Small intestine (tissue), 7 donors: ENCODE results near the gene SRGAP3. TPM values are rescaled to one million over a fixed set of nuclear protein-coding genes. Genes with fewer than 3 reads are reported as not detected.

Experiments used
- DNase-seq, 2 donors: peaks; one replicate each; pipeline versions ENCODE4 v3.0.0 to v3.0.0-alpha.2; 2013
- FAIRE-seq: peaks from 2 replicates; lab custom pipeline; 2012; peaks lifted over from hg19 to GRCh38; lab: Jason Lieb, UNC
- H3K27ac ChIP-seq, 3 donors: one replicate each; pipeline ENCODE4 v1.5.1; 2013; ENCODE audit warnings: low read length in 2 of 3, mild to moderate bottlenecking in 2 of 3, control low read depth in 1 of 3, inconsistent platforms in 1 of 3, low read depth in 1 of 3, moderate library complexity in 1 of 3
- H3K27me3 ChIP-seq, 3 donors: one replicate each; pipeline ENCODE4 v1.6.1; 2013; ENCODE audit warnings: low read length in 3 of 3, inconsistent platforms in 1 of 3; ENCODE audit not compliant: control insufficient read depth in 3 of 3, insufficient read depth in 3 of 3
- H3K36me3 ChIP-seq, 3 donors: one replicate each; pipeline ENCODE4 v1.6.1; 2013; ENCODE audit warnings: low read length in 3 of 3, inconsistent platforms in 1 of 3, low read depth in 1 of 3, mild to moderate bottlenecking in 1 of 3, moderate library complexity in 1 of 3; ENCODE audit not compliant: control insufficient read depth in 3 of 3, insufficient read depth in 2 of 3
- H3K4me1 ChIP-seq, 3 donors: one replicate each; pipeline ENCODE4 v1.6.1; 2013; ENCODE audit warnings: low read length in 2 of 3, inconsistent platforms in 1 of 3, low read depth in 1 of 3, mild to moderate bottlenecking in 1 of 3, moderate library complexity in 1 of 3; ENCODE audit not compliant: control insufficient read depth in 3 of 3, insufficient read depth in 2 of 3
- H3K4me3 ChIP-seq, 3 donors: one replicate each; pipeline ENCODE4 v1.5.1; 2013; ENCODE audit warnings: low read length in 3 of 3, control low read depth in 1 of 3, inconsistent platforms in 1 of 3, low read depth in 1 of 3, mild to moderate bottlenecking in 1 of 3, moderate library complexity in 1 of 3
- H3K9me3 ChIP-seq, 2 donors: one replicate each; pipeline ENCODE4 v1.6.1; 2013; ENCODE audit warnings: low read depth in 1 of 2, low read length in 1 of 2; ENCODE audit not compliant: control insufficient read depth in 2 of 2, insufficient read depth in 1 of 2
- WGBS, 3 donors: extraction: QIAGEN DNeasy Blood & Tissue Kit; methylation state at CpG; one replicate each; pipeline ENCODE4 v1.1.7; 2013; 5-methylcytosine and 5-hydroxymethylcytosine counted together
- polyA plus RNA-seq, 4 donors: library from polyadenylated mRNA; stranded (reverse) in 3 of 4; unstranded in 1 of 4; fragments of 200-250 nt in 3 of 4; fragments of 120-200 nt in 1 of 4; gene quantifications; one replicate each; pipeline versions ENCODE4 v1.2.1 to v1.2.3, GENCODE V29; 2013
- donor health status: healthy with polysubstance abuse.
- donor health status: control.
- donor health status: control.
- donor health status: Bipolar disorder and iron deficiency.
- donor health status: healthy.

Gene SRGAP3
- polyA plus RNA-seq, 4 donors = 0.22 to 2.7 (median 1.2) TPM

GRCh38 chr3:9250236-9250635 lies 790 bp upstream of the SRGAP3 start:
- no peak overlapping the region for H3K4me3 ChIP-seq
- FAIRE-seq (no peak), DNase-seq (no peak)
- 59 to 71% (median 70%) methylated on average over 4 of the region's 4 CpGs for WGBS, 3 donors
- no peak overlapping the region for H3K27ac ChIP-seq
- no peaks in the 10 kb centered on the region for H3K9me3 ChIP-seq
- no peaks in the 10 kb centered on the region for H3K36me3 ChIP-seq
- H3K27me3 ChIP-seq = no peaks in the 10 kb centered on the region
- peaks cover 0 to 8% (median 5%) of the 10 kb centered on the region in 3 donors for H3K4me1 ChIP-seq

DNA sequence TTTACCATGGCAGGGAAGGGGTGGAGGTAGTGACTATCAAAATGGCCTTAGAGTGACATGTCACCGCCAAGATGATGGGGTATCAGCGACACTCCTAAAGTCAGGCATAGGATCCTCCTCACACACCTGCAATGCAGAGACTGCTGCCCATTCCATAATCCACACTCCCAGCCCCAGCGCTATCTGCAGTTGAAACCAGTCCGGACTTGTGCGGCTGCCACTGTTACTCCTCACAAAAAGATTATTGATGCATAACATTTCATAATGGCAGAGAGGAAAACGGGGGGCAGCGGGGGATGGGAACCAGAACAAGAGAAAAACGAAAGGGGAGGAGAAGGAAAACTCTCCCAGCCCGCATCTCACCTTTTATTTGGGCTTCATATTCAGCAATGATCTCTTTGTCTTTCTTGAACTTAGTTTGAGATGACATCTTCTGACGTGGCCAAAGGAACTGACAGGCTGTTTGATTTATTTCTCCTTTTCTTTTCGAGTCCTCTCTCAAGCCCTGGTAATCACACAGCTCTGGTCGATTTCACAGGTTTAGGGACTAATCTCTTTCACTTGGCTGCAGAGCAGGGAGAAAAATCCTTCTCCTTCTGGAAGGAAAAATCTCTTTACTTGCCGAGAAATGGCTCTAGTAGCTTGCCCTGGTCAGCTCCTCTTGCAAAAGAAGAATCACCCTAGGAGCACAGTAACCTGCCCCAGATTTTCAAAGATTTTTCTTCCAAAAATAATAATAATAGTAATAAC lies 749 bp downstream of the SRGAP3 start:
- DNase-seq (peak; percentile 27 to 46), FAIRE-seq (no peak)
- peaks cover 0 to 8% (median 5%) of the 10 kb centered on the region in 3 donors for H3K4me1 ChIP-seq
- H3K27ac ChIP-seq = peak overlapping the region in 1 of 3 donors; percentile 29
- no peaks in the 10 kb centered on the region for H3K9me3 ChIP-seq
- H3K4me3 ChIP-seq = peak overlapping the region; percentile 13 to 62 (median 47)
- 2 to 13% (median 8%) methylated on average over 13 of the region's 13 CpGs for WGBS, 3 donors
- no peaks in the 10 kb centered on the region for H3K27me3 ChIP-seq
- H3K36me3 ChIP-seq = no peaks in the 10 kb centered on the region

DNA sequence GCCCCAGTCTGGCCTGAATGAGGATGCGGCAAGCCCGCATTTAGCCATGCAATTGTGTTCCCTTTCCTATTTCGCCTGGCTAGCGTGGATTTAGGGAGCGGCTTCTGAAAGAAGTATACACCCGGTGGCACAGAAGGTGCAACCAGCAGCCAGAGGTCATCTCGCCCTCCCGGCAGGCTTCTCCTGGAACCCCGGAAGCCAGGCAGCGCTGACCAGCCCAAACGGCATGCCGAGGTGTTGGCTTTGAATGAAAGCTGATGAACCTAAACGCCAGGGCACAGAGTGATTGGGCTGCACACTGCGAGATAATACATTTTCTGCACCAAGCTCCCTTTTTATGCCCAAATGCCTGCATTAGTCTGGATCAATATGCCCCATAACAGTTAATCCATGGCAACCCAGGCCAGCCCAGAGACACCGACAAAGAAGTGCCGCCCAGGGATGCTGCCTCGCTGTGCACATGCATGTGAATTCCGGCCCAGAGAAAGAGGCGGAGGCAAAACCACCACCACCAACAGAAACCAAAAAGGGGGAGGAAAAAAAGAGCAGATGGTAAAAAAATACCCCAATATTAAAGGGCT lies 1.4 kb downstream of the SRGAP3 start:
- Histone ChIP-seq H3K4me3 (peak overlapping the region in 2 of 3 donors; percentile 47 to 62), H3K27ac (no peak overlapping the region)
- DNase-seq = peak; percentile 7 to 20

DNA sequence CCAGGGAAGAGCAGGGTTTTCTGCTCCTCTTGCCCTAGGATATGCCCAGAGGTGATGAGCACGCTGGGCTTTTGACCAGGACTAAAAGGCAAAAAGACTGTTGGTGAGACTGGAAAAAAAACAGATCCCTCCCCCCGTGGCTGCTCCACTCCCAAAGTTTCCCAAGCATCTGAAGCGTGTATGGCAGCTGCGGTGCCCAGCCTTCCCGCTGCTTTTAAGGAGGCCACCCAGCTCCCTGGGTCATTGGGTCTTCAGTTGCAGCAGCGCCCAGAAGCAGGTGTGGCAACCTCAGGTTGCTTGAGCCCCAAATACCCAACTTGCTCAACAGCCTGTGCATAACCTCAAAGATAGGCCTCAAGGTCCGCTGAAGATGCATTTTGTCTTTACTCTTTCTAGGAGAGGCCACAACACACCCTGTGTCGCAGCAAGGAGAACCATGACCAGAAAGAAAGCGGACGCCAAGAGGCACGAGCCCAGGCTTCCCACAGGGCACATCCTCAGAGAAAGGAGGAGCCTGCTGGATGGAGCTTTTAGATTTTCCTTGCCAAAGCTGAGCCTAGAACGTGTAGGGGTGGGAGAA lies 2.0 kb downstream of the SRGAP3 start:
- no peak overlapping the region for H3K27ac ChIP-seq
- H3K36me3 ChIP-seq = no peaks in the 10 kb centered on the region
- FAIRE-seq (no peak), DNase-seq (no peak)
- H3K27me3 ChIP-seq = no peaks in the 10 kb centered on the region
- peaks cover 0 to 8% (median 5%) of the 10 kb centered on the region in 3 donors for H3K4me1 ChIP-seq
- WGBS, 3 donors = 75 to 77% (median 76%) methylated on average over 12 of the region's 12 CpGs
- peak overlapping the region in 2 of 3 donors; percentile 47 to 62 for H3K4me3 ChIP-seq
- H3K9me3 ChIP-seq = no peaks in the 10 kb centered on the region

More for the DNA sequence above, 1.4 kb downstream of the SRGAP3 start:
- no peak for FAIRE-seq
- Histone ChIP-seq H3K9me3 (no peaks in the 10 kb centered on the region), H3K4me1 (peaks cover 0 to 8% (median 5%) of the 10 kb centered on the region in 3 donors), H3K36me3 (no peaks in the 10 kb centered on the region), H3K27me3 (no peaks in the 10 kb centered on the region)
- WGBS, 3 donors = 22 to 53% (median 39%) methylated on average over 19 of the region's 19 CpGs

- DNase-seq = no peak
- Histone ChIP-seq H3K9me3 (no peaks in the 10 kb centered on the region), H3K36me3 (no peaks in the 10 kb centered on the region), H3K4me3 (no peak overlapping the region), H3K4me1 (peaks cover 0 to 8% (median 5%) of the 10 kb centered on the region in 3 donors), H3K27ac (no peak overlapping the region), H3K27me3 (no peaks in the 10 kb centered on the region)
- 83 to 89% (median 87%) methylated on average over 4 of the region's 4 CpGs for WGBS, 3 donors
- FAIRE-seq = no peak
Observed at GRCh38 chr3:9246189-9246588, 3.3 kb downstream of the SRGAP3 start.

DNA sequence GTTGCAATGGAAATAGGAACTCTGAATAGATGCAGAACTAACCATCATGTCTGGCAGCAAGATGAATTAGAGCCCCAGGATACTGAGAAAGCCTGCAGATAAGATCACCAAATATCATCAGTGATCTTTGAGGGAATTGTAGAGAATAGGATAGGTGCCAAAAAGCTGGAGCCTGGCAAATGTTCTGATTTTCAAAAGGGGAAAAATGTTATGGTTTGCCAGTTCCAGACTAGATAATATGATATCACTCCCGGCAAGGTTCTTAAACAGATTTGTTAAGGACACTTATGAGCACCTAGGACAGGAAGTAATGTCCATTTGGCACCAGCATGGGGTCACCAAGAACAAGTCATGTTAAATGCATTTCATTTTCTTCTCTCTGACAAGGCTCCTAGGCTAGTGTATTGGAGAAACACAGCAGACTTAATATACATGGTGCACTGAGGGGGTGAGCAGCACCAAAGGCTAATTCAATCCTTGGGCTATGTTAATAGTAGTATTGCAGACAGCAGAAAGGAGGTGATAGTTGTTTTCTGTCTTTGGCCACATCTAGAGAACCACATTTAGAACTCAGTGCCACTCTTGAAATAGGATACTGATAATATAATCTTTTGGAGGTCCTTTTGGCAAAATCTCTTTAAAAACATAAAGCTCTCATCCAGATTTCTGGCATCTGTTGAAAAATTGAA lies 4.8 kb downstream of the SRGAP3 start:
- Histone ChIP-seq H3K27me3 (no peaks in the 10 kb centered on the region), H3K27ac (no peak overlapping the region), H3K4me3 (no peak overlapping the region), H3K36me3 (no peaks in the 10 kb centered on the region), H3K4me1 (peaks cover 0 to 6% (median 5%) of the 10 kb centered on the region in 3 donors), H3K9me3 (no peaks in the 10 kb centered on the region)
- FAIRE-seq (no peak), DNase-seq (no peak)
- 58 to 86% (median 83%) methylated on average over 1 of the region's 1 CpG for WGBS, 3 donors

GRCh38 chr3:9241956-9242355 lies 7.5 kb downstream of the SRGAP3 start:
- Histone ChIP-seq H3K36me3 (no peaks in the 10 kb centered on the region), H3K9me3 (no peaks in the 10 kb centered on the region), H3K4me1 (no peaks in the 10 kb centered on the region), H3K27me3 (no peaks in the 10 kb centered on the region), H3K27ac (no peak overlapping the region), H3K4me3 (no peak overlapping the region)
- no peak for DNase-seq
- FAIRE-seq = no peak
- 91 to 97% (median 95%) methylated on average over 4 of the region's 4 CpGs for WGBS, 3 donors

DNA sequence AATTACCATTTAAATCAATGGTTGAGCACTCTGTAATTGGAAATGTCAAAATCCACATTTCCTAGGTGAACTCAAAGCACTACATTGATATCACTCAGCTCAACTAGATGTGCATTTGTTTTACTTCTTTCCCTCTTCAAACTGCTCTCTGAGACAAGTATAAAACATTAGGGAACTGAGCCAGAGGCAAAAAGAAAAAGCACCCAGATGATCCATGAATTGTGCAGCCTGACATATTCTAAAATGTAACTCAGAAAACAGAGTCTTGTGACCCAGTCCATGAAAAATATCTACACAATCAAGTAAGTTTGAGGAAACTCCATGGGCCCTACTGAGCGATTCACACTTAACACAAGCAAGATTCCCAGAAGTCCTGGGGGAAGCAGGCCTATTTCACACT lies 9.8 kb downstream of the SRGAP3 start:
- Histone ChIP-seq H3K27me3 (no peaks in the 10 kb centered on the region), H3K36me3 (no peaks in the 10 kb centered on the region), H3K9me3 (no peaks in the 10 kb centered on the region), H3K4me1 (no peaks in the 10 kb centered on the region), H3K27ac (no peak overlapping the region), H3K4me3 (no peak overlapping the region)
- 82 to 88% (median 86%) methylated on average over 1 of the region's 1 CpG for WGBS, 3 donors
- DNase-seq (no peak), FAIRE-seq (no peak)
